Activated CD4-positive, alpha-beta T cell treated with anti-CD3 and anti-CD28 coated beads, Interleukin-2, amount 50 U/mL, for 24 hours (primary cell): ENCODE data around the gene KLHDC7B.

Experiments
- DNase-seq, 2 donors: peaks; one replicate each; pipeline ENCODE4 v3.0.0-alpha.2; 2020; ENCODE audit warnings: low read depth in 1 of 2, low spot score in 1 of 2

KLHDC7B gene

GRCh38 chr22:50547263-50547985 lies 1.7 kb downstream of the KLHDC7B start:
- no peak for DNase-seq

GRCh38 chr22:50548040-50548920 lies 2.6 kb downstream of the KLHDC7B start:
- peak in 1 of 2 donors; percentile 22 for DNase-seq

GRCh38 chr22:50548921-50549790 lies 3.5 kb downstream of the KLHDC7B start:
- no peak for DNase-seq

- no peak for DNase-seq
Measured at GRCh38 chr22:50550395-50550794, 4.7 kb downstream of the KLHDC7B start.

- no peak for DNase-seq
Measured at GRCh38 chr22:50551160-50551752, 5.6 kb downstream of the KLHDC7B start.

- no peak for DNase-seq
Measured at GRCh38 chr22:50553310-50553709, 7.6 kb downstream of the KLHDC7B start.

- DNase-seq, result no peak
Measured at GRCh38 chr22:50556703-50557102, 11.0 kb downstream of the KLHDC7B start.

- no peak for DNase-seq
Measured at GRCh38 chr22:50560034-50560433, 14.3 kb downstream of the KLHDC7B start.

GRCh38 chr22:50561401-50562358 lies 16.0 kb downstream of the KLHDC7B start:
- DNase-seq, result no peak

GRCh38 chr22:50562523-50563412 lies 17.1 kb downstream of the KLHDC7B start, which contains the start of gene SYCE3:
Gene SYCE3, minus strand, starts transcription at chr22:50562919. Its CDS starts 6,514 bp downstream, at chr22:50556405.
- peak; percentile 96 to 97 for DNase-seq

- DNase-seq, result no peak
Measured at GRCh38 chr22:50563413-50564160, 17.9 kb downstream of the KLHDC7B start.

GRCh38 chr22:50564289-50564688 lies 18.6 kb downstream of the KLHDC7B start:
- DNase-seq, result no peak

- no peak for DNase-seq
Measured at GRCh38 chr22:50567721-50568252, 22.1 kb downstream of the KLHDC7B start.

GRCh38 chr22:50568626-50569025 lies 22.9 kb downstream of the KLHDC7B start:
- no peak for DNase-seq

- no peak for DNase-seq
Measured at GRCh38 chr22:50569041-50569459, 23.4 kb downstream of the KLHDC7B start.

GRCh38 chr22:50569896-50570535 lies 24.3 kb downstream of the KLHDC7B start:
- DNase-seq, result no peak

- no peak for DNase-seq
Measured at GRCh38 chr22:50570861-50571260, 25.2 kb downstream of the KLHDC7B start.
